ENCODE measurements around the gene HDAC11.
"Not testable (repeated sequence)": the region's sequence is repeated elsewhere in the genome, so short reads cannot be mapped to it uniquely, and the experiment has no call there.

The HDAC11 gene

GRCh38 chr3:13466781-13467180 lies 13.3 kb upstream of the HDAC11 start:
- no peak for DNase-seq (ENCODE audit: low read depth in 1 of 2, low spot score in 1 of 2)

- DNase-seq (ENCODE audit: low read depth in 1 of 2, low spot score in 1 of 2), result no peak
These were observed 9.1 kb upstream of the HDAC11 start for GRCh38 chr3:13470894-13471574.

- no peak for DNase-seq (ENCODE audit: low read depth in 1 of 2, low spot score in 1 of 2)
These were observed 7.8 kb upstream of the HDAC11 start for GRCh38 chr3:13472286-13472685.

GRCh38 chr3:13473020-13473419 lies 7.1 kb upstream of the HDAC11 start:
- no peak for DNase-seq (ENCODE audit: low read depth in 1 of 2, low spot score in 1 of 2)

GRCh38 chr3:13474021-13474420 lies 6.1 kb upstream of the HDAC11 start:
- DNase-seq (ENCODE audit: low read depth in 1 of 2, low spot score in 1 of 2), result no peak

GRCh38 chr3:13474776-13475303 lies 5.3 kb upstream of the HDAC11 start:
- DNase-seq (ENCODE audit: low read depth in 1 of 2, low spot score in 1 of 2), result no peak

- no peak for DNase-seq (ENCODE audit: low read depth in 1 of 2, low spot score in 1 of 2)
These were observed 4.1 kb upstream of the HDAC11 start for GRCh38 chr3:13475871-13476590.

- no peak for DNase-seq (ENCODE audit: low read depth in 1 of 2, low spot score in 1 of 2)
These were observed 2.2 kb upstream of the HDAC11 start for GRCh38 chr3:13477943-13478342.

- peak in 1 of 2 donors; percentile 14 for DNase-seq (ENCODE audit: low read depth in 1 of 2, low spot score in 1 of 2)
These were observed 849 bp upstream of the HDAC11 start for GRCh38 chr3:13479332-13479581.

- DNase-seq (ENCODE audit: low read depth in 1 of 2, low spot score in 1 of 2), result no peak
These were observed 523 bp downstream of the HDAC11 start for GRCh38 chr3:13480340-13481318.

GRCh38 chr3:13482106-13482690 lies 2.1 kb downstream of the HDAC11 start:
- no peak for DNase-seq (ENCODE audit: low read depth in 1 of 2, low spot score in 1 of 2)

- DNase-seq (ENCODE audit: low read depth in 1 of 2, low spot score in 1 of 2), result no peak
These were observed 3.2 kb downstream of the HDAC11 start for GRCh38 chr3:13483286-13483685.

- no peak for DNase-seq (ENCODE audit: low read depth in 1 of 2, low spot score in 1 of 2)
These were observed 4.0 kb downstream of the HDAC11 start for GRCh38 chr3:13483988-13484695.

- no peak for DNase-seq (ENCODE audit: low read depth in 1 of 2, low spot score in 1 of 2)
These were observed 4.9 kb downstream of the HDAC11 start for GRCh38 chr3:13484851-13485590.

GRCh38 chr3:13485630-13486562 lies 5.8 kb downstream of the HDAC11 start:
- DNase-seq (ENCODE audit: low read depth in 1 of 2, low spot score in 1 of 2), result not testable (repeated sequence)

- DNase-seq (ENCODE audit: low read depth in 1 of 2, low spot score in 1 of 2), result no peak
These were observed 7.3 kb downstream of the HDAC11 start for GRCh38 chr3:13487403-13487802.

- DNase-seq (ENCODE audit: low read depth in 1 of 2, low spot score in 1 of 2), result no peak
These were observed 11.3 kb downstream of the HDAC11 start for GRCh38 chr3:13491206-13491974.

- DNase-seq (ENCODE audit: low read depth in 1 of 2, low spot score in 1 of 2), result no peak
These were observed 11.9 kb downstream of the HDAC11 start for GRCh38 chr3:13492048-13492447.
